Astrocyte of the cerebellum (primary cell): Measurements from ENCODE around the gene RHAG.
"Not testable (repeated sequence)": the region's sequence is repeated elsewhere in the genome, so short reads cannot be mapped to it uniquely, and the experiment has no call there.

ENCODE experiments used
- DNase-seq: peaks from one replicate; pipeline ENCODE4 v3.0.0-alpha.2; 2011; ENCODE audit warnings: low read depth
- H3K4me3 ChIP-seq: 2 replicates; pipeline ENCODE4 v1.5.1; 2011; ENCODE audit warnings: mild to moderate bottlenecking, low read depth, low read length, moderate library complexity
- in situ Hi-C: cut with HindIII; loops from 2 replicates; pipeline ENCODE4 v1.10.0; 2017; ENCODE audit warnings: low sequenced_read_pairs
- TF ChIP-seq, protein P1 (sequence below): IDR thresholded peaks from 2 replicates; pipeline ENCODE4 v1.5.1; 2012; ENCODE audit warnings: low read length, low read depth, moderate library complexity, mild to moderate bottlenecking; ENCODE audit errors: missing control alignments

Gene RHAG

DNA sequence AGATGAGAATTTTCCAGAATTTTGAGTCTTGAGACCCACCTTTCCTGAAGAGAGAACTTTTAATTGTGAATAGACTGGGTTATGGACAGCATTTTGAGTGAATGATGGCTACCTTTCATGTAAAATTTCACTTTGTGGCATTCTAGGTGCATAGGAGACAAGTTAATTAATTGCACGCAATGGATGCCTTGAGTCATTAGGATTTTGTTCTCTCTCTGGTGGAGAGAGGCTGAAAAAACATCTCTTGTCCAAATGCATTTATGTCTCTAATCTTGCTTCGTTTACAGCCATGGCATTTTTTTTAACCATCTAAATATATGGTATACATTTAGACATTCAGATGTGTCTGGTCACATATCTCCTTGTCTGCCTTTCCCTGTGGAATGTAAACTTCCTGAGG, 3.1 kb downstream of the RHAG start:
- TF ChIP-seq, protein P1, sequence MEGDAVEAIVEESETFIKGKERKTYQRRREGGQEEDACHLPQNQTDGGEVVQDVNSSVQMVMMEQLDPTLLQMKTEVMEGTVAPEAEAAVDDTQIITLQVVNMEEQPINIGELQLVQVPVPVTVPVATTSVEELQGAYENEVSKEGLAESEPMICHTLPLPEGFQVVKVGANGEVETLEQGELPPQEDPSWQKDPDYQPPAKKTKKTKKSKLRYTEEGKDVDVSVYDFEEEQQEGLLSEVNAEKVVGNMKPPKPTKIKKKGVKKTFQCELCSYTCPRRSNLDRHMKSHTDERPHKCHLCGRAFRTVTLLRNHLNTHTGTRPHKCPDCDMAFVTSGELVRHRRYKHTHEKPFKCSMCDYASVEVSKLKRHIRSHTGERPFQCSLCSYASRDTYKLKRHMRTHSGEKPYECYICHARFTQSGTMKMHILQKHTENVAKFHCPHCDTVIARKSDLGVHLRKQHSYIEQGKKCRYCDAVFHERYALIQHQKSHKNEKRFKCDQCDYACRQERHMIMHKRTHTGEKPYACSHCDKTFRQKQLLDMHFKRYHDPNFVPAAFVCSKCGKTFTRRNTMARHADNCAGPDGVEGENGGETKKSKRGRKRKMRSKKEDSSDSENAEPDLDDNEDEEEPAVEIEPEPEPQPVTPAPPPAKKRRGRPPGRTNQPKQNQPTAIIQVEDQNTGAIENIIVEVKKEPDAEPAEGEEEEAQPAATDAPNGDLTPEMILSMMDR, result no peak
- in situ Hi-C loops, result no loop called here
- no peak overlapping the region for H3K4me3 ChIP-seq
- no peak for DNase-seq

DNA sequence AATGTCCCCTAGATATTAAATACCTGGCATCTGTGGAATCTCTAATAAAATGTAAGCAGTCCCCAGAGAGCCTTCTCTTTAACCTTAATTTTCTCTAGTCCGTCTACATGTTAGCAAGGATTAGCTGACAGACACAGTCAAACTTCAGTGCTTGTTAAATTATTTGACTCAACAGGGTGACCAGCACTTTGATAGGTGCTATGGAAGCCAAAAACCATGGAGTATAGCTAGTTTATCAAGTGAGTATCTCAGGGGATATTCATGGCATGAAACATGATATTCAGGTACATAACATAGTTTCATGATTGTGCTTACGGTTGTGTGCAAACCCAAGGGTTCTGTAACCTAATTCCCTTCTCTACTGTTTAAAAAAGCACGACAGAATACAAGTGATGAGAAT, 3.9 kb downstream of the RHAG start:
- no peak overlapping the region for H3K4me3 ChIP-seq
- in situ Hi-C loops, result no loop called here
- TF ChIP-seq, protein P1, result no peak
- DNase-seq, result no peak

DNA sequence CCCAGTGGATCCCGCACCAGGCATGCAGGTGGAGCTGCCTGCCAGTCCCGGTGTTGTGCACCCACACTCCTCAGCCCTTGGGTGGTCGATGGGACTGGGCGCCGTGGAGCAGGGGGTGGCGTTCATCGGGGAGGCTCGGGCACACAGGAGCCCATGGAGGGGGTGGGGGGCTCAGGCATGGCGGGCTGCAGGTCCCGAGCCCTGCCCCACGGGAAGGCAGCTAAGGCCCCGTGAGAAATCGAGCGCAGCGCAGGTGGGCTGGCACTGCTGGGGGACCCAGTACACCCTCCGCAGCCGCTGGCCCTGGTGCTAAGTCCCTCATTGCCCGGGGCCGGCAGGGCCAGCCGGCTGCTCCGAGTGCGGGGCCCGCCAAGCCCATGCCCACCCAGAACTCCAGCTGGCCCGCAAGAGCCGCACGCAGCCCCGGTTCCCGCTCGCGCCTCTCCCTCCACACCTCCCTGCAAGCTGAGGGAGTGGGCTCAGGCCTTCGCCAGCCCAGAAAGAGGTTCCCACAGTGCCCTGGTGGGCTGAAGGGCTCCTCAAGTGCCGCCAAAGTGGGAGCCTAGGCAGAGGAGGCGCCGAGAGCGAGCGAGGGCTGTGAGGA, 7.1 kb downstream of the RHAG start:
- in situ Hi-C loops, DNase-seq: not testable (repeated sequence)

DNA sequence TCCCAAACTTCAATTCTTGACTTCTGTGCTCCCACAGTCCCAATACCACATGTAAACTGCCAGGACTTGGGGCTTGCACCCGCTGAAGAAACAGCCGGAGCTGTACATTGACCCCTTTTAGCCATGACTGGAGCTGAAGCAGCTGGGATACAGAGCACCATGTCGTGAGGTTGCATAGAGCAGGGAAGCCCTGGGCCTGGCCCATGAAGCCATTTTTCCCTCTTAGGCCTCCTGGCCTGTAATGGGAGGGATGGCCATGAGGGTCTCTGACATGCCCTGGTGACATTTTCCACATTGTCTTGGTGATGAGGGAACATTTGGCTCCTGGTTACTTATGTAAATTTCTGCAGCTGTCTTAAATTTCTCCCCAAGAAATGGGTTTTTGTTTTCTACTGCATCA, 9.8 kb downstream of the RHAG start:
- in situ Hi-C loops, result no loop called here
- TF ChIP-seq, protein P1, result no peak
- no peak overlapping the region for H3K4me3 ChIP-seq
- no peak for DNase-seq

More for the DNA sequence above, 7.1 kb downstream of the RHAG start:
- not testable (repeated sequence) for H3K4me3 ChIP-seq

DNA sequence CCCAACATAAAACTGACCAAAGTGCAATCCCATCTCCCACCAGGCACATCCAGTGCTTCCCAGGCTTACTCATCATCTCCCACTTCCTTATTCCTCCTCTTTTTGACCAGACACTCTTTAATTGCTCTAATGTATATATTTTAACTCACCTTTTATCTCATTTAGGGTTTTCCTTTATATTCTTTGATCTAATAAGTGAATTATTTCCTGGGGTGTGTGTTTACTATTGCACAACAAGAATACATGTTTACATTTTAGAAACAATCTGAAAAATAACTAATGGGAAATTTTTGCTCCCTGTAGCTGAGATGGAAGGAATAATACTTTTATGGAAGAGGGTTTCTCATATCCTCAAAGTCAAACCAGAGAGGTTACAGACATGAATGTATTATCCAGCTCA, 18.4 kb downstream of the RHAG start:
- TF ChIP-seq, protein P1, result no peak
- H3K4me3 ChIP-seq, result no peak overlapping the region
- in situ Hi-C loops, result no loop called here
- no peak for DNase-seq

DNA sequence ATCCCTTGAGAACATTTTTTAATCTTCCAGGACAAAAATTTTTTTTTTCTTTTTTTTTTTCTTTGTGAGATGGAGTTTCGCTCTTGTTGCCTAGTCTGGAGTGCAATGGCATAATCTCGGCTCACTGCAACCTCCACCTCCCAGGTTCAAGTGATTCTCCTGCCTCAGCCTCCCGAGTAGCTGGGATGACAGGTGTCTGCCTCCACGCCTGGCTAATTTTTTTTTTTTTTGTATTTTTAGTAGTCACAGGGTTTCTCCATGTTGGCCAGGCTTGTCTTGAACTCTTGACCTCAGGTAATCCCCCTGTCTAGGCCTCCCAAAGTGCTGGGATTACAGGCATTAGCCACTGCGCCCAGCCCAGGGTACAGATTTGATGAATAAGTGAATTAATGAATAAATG, 22.5 kb downstream of the RHAG start:
- H3K4me3 ChIP-seq, in situ Hi-C loops, DNase-seq: not testable (repeated sequence)

DNA sequence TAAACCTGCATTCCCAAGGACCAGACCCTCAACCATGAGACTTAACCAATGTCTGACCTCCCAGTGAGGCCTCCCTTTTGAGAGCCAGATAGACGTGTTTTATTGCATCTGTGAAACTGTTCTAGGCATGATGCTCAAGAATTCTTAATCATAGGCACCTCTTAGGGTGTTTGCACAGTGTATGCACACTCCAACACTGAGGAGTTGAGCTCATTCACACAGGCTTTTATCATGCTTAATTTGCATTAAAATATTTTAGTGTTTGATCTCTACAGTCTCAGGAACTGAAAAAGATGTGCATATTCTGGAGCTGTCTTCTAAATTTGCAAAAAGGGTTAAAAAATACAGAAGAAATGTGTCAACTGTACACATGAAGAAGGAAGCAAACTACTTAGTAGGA, 27.4 kb downstream of the RHAG start:
- DNase-seq, result no peak
- in situ Hi-C loops, result no loop called here
- TF ChIP-seq, protein P1, result no peak
- H3K4me3 ChIP-seq, result no peak overlapping the region

DNA sequence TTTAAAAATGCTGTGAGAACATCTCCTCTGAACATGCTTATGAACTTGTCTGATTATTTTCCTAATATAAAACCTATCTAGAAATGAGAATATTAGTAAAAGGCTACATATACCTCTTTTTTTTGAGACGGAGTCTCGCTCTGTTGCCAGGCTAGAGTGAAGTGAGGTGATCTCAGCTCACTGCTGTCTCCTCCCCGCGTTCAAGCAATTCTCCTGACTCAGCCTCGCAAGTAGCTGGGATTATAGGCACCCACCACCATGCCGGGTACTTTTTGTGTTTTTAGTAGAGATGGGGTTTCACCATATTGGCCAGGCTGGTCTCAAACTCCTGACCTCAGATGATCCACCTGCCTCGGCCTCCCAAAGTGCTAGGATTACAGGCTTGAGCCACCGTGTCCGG, 28.4 kb downstream of the RHAG start:
- in situ Hi-C loops, H3K4me3 ChIP-seq, DNase-seq: not testable (repeated sequence)
